ENCODE measurements around the gene MKNK2.

Gene MKNK2

DNA sequence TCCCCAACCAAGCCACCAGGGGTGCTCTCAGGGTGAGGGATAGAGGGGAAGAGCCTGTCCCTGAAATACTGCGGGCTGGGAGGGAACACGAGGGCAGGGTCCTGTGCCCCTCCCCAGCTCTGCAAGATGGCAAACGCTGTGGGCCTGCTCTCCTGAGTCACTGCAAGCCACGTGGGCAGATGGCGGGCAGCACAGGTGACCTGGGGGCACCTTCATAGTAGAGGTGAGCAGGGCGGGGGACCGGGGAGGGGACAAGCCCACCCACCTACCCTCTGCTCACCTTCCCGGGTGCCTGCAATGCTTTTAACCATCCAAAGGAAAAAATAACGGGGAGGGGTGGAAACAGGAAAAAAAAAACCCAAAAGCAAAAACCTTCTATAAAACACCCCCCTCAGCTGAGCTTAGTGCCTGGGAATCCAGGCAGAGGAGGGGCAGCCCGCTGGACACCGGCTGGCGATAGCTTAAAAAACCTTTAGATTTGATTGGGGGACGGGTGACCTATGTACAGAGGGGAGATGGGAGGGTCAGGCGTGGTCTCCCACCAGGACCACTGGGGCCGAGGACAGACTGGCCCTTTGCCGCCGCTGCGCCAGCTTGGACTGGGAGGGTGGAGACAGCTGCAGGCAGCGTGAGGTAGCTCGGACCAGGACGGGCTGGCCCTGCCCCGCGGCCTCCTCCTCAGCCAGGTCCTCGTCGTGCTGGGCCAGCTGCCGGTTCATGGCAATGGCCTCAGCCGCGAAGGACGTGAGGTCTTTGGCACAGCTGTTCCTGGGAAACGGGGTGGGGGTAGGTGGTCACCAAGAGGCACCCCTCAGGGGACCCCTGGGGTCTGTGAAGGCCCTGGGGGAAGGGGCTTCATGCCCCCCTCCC, 11.7 kb downstream of the MKNK2 start:
- H3K27ac ChIP-seq = no peak overlapping the region
- TF ChIP-seq, protein P1, sequence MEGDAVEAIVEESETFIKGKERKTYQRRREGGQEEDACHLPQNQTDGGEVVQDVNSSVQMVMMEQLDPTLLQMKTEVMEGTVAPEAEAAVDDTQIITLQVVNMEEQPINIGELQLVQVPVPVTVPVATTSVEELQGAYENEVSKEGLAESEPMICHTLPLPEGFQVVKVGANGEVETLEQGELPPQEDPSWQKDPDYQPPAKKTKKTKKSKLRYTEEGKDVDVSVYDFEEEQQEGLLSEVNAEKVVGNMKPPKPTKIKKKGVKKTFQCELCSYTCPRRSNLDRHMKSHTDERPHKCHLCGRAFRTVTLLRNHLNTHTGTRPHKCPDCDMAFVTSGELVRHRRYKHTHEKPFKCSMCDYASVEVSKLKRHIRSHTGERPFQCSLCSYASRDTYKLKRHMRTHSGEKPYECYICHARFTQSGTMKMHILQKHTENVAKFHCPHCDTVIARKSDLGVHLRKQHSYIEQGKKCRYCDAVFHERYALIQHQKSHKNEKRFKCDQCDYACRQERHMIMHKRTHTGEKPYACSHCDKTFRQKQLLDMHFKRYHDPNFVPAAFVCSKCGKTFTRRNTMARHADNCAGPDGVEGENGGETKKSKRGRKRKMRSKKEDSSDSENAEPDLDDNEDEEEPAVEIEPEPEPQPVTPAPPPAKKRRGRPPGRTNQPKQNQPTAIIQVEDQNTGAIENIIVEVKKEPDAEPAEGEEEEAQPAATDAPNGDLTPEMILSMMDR (conservative IDR thresholded peaks at IDR 0.05) = no peak

DNA sequence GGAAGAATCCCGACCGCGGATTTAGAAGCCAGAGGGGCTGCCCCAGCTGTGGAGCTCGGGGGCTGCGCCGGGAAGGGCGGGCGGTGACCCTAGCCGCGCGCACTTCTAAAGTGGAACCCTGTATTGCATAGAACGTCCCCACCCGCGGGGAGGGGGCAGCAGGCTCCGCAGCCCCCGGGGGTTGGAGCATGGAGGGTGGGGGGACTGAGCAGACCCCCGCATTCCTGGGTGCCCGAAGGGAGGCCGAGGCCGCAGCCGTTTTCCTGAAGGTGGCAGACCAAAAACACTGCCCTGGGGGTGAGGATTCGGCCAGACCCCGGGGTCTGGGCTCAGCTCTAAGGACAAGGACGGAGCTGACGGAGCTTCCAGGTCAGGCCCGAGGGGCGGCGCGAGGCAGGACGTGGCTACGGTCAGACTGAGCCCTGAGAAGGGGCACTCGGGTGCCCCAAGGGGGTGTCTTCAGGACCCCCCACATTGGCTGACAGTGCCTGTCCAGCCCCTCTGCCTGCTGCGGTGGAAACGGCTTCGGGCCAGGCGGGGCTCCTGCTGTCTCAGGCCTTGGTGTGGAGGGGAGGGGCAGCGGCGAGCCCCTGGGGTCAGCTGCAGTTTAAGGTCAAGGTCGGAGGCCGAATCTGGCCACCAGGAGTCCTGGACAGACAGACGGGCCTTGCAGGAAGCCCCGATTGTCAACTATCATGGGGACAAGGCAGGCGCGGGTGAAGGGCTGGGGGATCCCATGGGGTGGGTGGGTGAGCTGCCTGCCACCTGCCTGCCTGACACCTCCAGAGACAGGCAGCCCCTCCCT, 12.6 kb downstream of the MKNK2 start:
- no peak overlapping the region for H3K27ac ChIP-seq

DNA sequence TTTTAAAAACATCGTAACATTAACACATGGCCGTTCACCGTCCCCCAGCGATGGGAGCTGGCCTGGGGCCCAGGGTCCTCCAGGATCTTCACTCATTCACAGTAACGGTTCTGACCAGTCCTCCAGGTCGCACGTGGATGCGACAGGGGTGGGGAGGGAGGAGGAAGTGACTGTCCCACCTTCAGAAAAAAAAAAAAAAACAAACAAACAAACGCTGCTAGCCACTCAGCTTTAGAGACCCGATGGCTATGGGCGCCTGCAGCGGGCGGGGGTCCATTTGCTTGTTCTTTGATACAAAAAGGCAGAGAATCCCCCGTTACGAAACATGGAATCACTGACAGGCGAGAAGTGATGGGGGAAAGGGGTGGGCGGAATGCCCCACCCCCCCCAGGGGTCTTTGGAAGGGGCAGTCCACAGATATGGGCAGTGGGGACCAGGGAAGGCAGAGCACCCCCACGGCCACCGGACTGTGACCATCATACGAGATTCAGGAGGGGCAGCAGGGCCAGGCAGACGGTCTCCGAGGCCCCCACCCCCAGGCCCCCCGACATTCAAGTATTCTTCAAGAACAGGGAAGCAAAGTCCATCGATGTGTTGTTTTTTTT, 13.3 kb downstream of the MKNK2 start:
- no peak overlapping the region for H3K27ac ChIP-seq
- TF ChIP-seq, protein P1 (conservative IDR thresholded peaks at IDR 0.05) = no peak

More for the DNA sequence above, 12.6 kb downstream of the MKNK2 start:
- TF ChIP-seq, protein P1 (conservative IDR thresholded peaks at IDR 0.05) = no peak

DNA sequence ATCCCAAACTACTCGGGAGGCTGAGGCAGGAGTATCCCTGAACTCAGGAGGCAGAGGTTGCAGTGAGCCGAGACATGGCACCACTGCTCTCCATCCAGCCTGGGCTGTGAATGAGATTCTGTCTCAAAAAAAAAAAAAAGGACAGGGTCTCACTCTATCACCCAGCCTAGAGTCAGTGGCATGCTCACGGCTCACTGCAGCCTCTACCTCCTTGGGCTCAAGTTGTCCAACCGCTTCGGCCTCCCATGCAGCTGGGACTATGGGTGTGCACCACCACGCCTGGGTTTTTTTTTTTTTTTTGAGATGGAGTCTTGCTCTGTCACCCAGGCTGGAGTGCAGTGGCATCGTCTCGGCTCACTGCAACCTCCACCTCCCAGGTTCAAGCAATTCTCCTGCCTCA, 14.6 kb downstream of the MKNK2 start:
- TF ChIP-seq, protein P1 (conservative IDR thresholded peaks at IDR 0.05) = no peak
- no peak overlapping the region for H3K27ac ChIP-seq

DNA sequence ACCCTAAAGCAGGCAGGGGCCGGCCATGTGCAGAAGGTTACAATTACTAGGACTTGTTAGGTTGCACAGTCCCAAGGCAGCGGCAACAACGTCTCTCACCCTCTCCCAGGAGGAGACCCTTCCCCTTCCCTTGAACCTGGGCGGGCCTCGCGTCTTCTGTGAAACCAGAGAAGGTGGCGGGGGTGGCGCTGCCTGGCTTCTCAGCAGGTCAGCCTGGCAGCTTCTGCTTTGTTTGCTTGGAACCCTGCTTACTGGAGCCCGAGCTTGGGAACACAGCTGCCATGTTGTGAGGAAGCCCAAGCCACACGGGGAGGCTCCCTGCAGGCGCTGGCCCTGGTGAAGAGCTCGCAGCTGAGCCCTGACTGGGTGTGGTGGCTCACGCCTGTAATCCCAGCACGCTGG, 15.5 kb downstream of the MKNK2 start:
- no peak overlapping the region for H3K27ac ChIP-seq
- TF ChIP-seq, protein P1 (conservative IDR thresholded peaks at IDR 0.05) = no peak

DNA sequence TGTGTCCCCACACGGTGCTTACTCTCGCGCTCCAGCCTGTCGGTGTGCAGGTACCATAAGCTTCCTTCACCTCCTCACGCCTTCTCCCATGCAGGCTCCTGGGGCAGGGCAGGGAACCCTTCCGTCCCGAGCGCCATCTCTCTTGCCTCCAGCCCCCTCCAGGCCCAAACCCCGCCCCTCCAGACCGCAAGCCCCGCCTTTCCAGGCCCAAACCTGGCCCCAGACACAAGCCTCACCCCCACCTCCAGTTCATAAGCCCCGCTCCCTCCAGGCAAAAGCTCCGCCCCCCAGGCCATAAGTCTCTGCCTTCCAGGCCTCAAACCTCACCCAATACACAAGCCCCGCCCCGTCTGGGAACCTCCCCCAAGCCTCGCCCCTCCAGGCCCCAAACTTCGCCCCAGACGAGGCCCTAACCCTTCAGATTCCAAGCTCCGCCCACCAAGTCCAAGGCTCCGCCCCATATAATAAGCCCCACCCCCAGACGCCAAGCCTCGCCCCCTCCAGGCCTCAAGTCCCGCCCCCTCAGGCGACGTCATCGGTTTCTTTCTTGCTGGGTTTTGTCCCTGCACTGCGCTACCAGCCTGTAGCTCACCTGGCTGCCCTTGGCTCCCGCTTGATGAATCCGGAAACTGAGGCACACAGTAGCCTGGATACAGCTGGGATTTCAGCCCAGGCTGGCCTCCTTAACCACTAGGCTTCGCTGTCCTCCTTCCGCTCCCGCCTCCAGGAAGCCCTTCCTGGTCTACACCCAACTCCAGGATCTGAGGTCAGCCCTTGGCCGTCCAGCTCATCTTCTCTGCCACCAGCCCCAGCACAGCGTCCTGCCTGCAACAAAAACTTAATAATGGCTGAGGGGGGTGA, 16.1 kb downstream of the MKNK2 start:
- TF ChIP-seq, protein P1 (conservative IDR thresholded peaks at IDR 0.05) = no peak
- no peak overlapping the region for H3K27ac ChIP-seq

DNA sequence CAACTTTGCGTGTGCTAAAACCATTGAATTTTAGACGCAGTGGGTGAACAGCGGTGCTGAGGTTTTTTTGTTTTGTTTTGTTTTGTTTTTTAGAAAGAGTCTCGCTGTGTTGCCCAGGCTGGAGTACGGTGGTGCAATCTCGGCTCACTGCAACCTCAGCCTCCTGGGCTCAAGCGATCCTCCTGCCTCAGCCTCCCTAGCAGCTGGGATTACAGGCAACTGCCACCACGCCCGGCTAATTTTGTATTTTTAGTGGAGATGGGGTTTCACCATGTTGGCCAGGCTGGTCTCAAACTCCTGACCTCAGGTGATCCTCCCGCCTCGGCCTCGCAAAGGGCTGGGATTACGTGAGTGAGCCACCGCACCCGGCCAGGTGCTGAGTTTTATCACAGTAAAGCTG, 16.8 kb downstream of the MKNK2 start:
- H3K27ac ChIP-seq = peak overlapping the region; percentile 94; the same call in 1 of the 2 replicates
